ENCODE data around the gene CCNE1.
"Not testable (repeated sequence)": the region's sequence is repeated elsewhere in the genome, so short reads cannot be mapped to it uniquely, and the experiment has no call there.

CCNE1 gene

GRCh38 chr19:29781386-29782259 lies 30.2 kb upstream of the CCNE1 start:
- Mint-ChIP-seq H3K9me3 (no peaks in the 10 kb centered on the region), H3K36me3 (peaks cover 2% of the 10 kb centered on the region), H3K27ac (no peak overlapping the region), H3K4me1 (no peaks in the 10 kb centered on the region), H3K27me3 (peaks cover 20% of the 10 kb centered on the region), H3K4me3 (no peak overlapping the region)
- DNase-seq (ENCODE audit: low spot score in 2 of 2) (no peak), ATAC-seq (ENCODE audit: low read depth) (no peak)

- H3K27me3 Mint-ChIP-seq: peaks cover 21% of the 10 kb centered on the region
- no peak overlapping the region for H3K4me3 Mint-ChIP-seq
- H3K36me3 Mint-ChIP-seq: peaks cover 2% of the 10 kb centered on the region
- no peak overlapping the region for H3K27ac Mint-ChIP-seq
- ATAC-seq (ENCODE audit: low read depth): no peak
- no peaks in the 10 kb centered on the region for H3K4me1 Mint-ChIP-seq
- DNase-seq (ENCODE audit: low spot score in 2 of 2): no peak
- H3K9me3 Mint-ChIP-seq: no peaks in the 10 kb centered on the region
These were observed 29.6 kb upstream of the CCNE1 start for GRCh38 chr19:29782260-29782580.

- Mint-ChIP-seq H3K4me1 (no peaks in the 10 kb centered on the region), H3K27me3 (peaks cover 24% of the 10 kb centered on the region), H3K9me3 (no peaks in the 10 kb centered on the region), H3K4me3 (no peak overlapping the region), H3K27ac (no peak overlapping the region), H3K36me3 (peaks cover 2% of the 10 kb centered on the region)
- ATAC-seq (ENCODE audit: low read depth) (no peak), DNase-seq (ENCODE audit: low spot score in 2 of 2) (no peak)
These were observed 28.1 kb upstream of the CCNE1 start for GRCh38 chr19:29783627-29784190.

GRCh38 chr19:29784598-29785223 lies 27.1 kb upstream of the CCNE1 start:
- Mint-ChIP-seq H3K36me3 (peaks cover 2% of the 10 kb centered on the region), H3K4me3 (no peak overlapping the region), H3K27ac (no peak overlapping the region), H3K27me3 (peaks cover 25% of the 10 kb centered on the region), H3K9me3 (no peaks in the 10 kb centered on the region), H3K4me1 (no peaks in the 10 kb centered on the region)
- ATAC-seq (ENCODE audit: low read depth): no peak
- DNase-seq (ENCODE audit: low spot score in 2 of 2): no peak

- H3K27ac Mint-ChIP-seq: no peak overlapping the region
These were observed 26.4 kb upstream of the CCNE1 start for GRCh38 chr19:29785360-29785759.

GRCh38 chr19:29785955-29786589 lies 25.7 kb upstream of the CCNE1 start:
- DNase-seq (ENCODE audit: low spot score in 2 of 2) (no peak), ATAC-seq (ENCODE audit: low read depth) (no peak)
- no peak overlapping the region for H3K27ac Mint-ChIP-seq

More at GRCh38 chr19:29785360-29785759, 26.4 kb upstream of the CCNE1 start:
- Mint-ChIP-seq H3K4me1 (no peaks in the 10 kb centered on the region), H3K4me3 (no peak overlapping the region), H3K36me3 (peaks cover 2% of the 10 kb centered on the region), H3K9me3 (no peaks in the 10 kb centered on the region), H3K27me3 (peaks cover 20% of the 10 kb centered on the region)
- no peak for ATAC-seq (ENCODE audit: low read depth)
- DNase-seq (ENCODE audit: low spot score in 2 of 2): no peak

GRCh38 chr19:29787281-29787680 lies 24.5 kb upstream of the CCNE1 start:
- Mint-ChIP-seq H3K9me3 (no peaks in the 10 kb centered on the region), H3K4me1 (no peaks in the 10 kb centered on the region), H3K27ac (no peak overlapping the region), H3K4me3 (no peak overlapping the region), H3K27me3 (peaks cover 20% of the 10 kb centered on the region), H3K36me3 (peaks cover 2% of the 10 kb centered on the region)
- DNase-seq (ENCODE audit: low spot score in 2 of 2): no peak
- ATAC-seq (ENCODE audit: low read depth): no peak

More at GRCh38 chr19:29785955-29786589, 25.7 kb upstream of the CCNE1 start:
- Mint-ChIP-seq H3K36me3 (peaks cover 2% of the 10 kb centered on the region), H3K4me1 (no peaks in the 10 kb centered on the region), H3K9me3 (no peaks in the 10 kb centered on the region), H3K27me3 (peaks cover 20% of the 10 kb centered on the region), H3K4me3 (no peak overlapping the region)

- no peak for ATAC-seq (ENCODE audit: low read depth)
- H3K36me3 Mint-ChIP-seq: peaks cover 2% of the 10 kb centered on the region
- peaks cover 22% of the 10 kb centered on the region for H3K27me3 Mint-ChIP-seq
- no peaks in the 10 kb centered on the region for H3K4me1 Mint-ChIP-seq
- DNase-seq (ENCODE audit: low spot score in 2 of 2): no peak
- no peaks in the 10 kb centered on the region for H3K9me3 Mint-ChIP-seq
- H3K4me3 Mint-ChIP-seq: no peak overlapping the region
- no peak overlapping the region for H3K27ac Mint-ChIP-seq
These were observed 22.8 kb upstream of the CCNE1 start for GRCh38 chr19:29789007-29789406.

- ATAC-seq (ENCODE audit: low read depth) (no peak), DNase-seq (ENCODE audit: low spot score in 2 of 2) (no peak)
- H3K27me3 Mint-ChIP-seq: peaks cover 13% of the 10 kb centered on the region
- H3K9me3 Mint-ChIP-seq: no peaks in the 10 kb centered on the region
- H3K36me3 Mint-ChIP-seq: no peaks in the 10 kb centered on the region
- H3K4me1 Mint-ChIP-seq: peaks cover 3% of the 10 kb centered on the region
- no peak overlapping the region for H3K27ac Mint-ChIP-seq
- no peak overlapping the region for H3K4me3 Mint-ChIP-seq
These were observed 18.6 kb upstream of the CCNE1 start for GRCh38 chr19:29793116-29793727.

GRCh38 chr19:29794490-29794889 lies 17.3 kb upstream of the CCNE1 start:
- H3K4me1 Mint-ChIP-seq, H3K4me3 Mint-ChIP-seq, H3K27ac Mint-ChIP-seq: not testable (repeated sequence)

GRCh38 chr19:29795461-29796172 lies 16.2 kb upstream of the CCNE1 start:
- DNase-seq (ENCODE audit: low spot score in 2 of 2) (no peak), ATAC-seq (ENCODE audit: low read depth) (no peak)
- Mint-ChIP-seq H3K4me3 (no peak overlapping the region), H3K9me3 (no peaks in the 10 kb centered on the region), H3K4me1 (peaks cover 3% of the 10 kb centered on the region), H3K27me3 (peaks cover 8% of the 10 kb centered on the region), H3K36me3 (no peaks in the 10 kb centered on the region), H3K27ac (no peak overlapping the region)

More at GRCh38 chr19:29794490-29794889, 17.3 kb upstream of the CCNE1 start:
- ATAC-seq (ENCODE audit: low read depth); H3K36me3 Mint-ChIP-seq; DNase-seq (ENCODE audit: low spot score in 2 of 2); H3K27me3 Mint-ChIP-seq; H3K9me3 Mint-ChIP-seq: not testable (repeated sequence)

GRCh38 chr19:29796173-29796573 lies 15.6 kb upstream of the CCNE1 start:
- ATAC-seq (ENCODE audit: low read depth) (no peak), DNase-seq (ENCODE audit: low spot score in 2 of 2) (no peak)
- Mint-ChIP-seq H3K4me1 (peaks cover 3% of the 10 kb centered on the region), H3K36me3 (no peaks in the 10 kb centered on the region), H3K4me3 (no peak overlapping the region), H3K27me3 (peaks cover 8% of the 10 kb centered on the region), H3K9me3 (no peaks in the 10 kb centered on the region), H3K27ac (no peak overlapping the region)

GRCh38 chr19:29798774-29799497 lies 12.9 kb upstream of the CCNE1 start:
- no peak for DNase-seq (ENCODE audit: low spot score in 2 of 2)
- no peak overlapping the region for H3K27ac Mint-ChIP-seq

More at GRCh38 chr19:29798774-29799497, 12.9 kb upstream of the CCNE1 start:
- no peak for ATAC-seq (ENCODE audit: low read depth)
- Mint-ChIP-seq H3K27me3 (peaks cover 3% of the 10 kb centered on the region), H3K9me3 (no peaks in the 10 kb centered on the region), H3K36me3 (no peaks in the 10 kb centered on the region), H3K4me3 (no peak overlapping the region), H3K4me1 (peaks cover 3% of the 10 kb centered on the region)
